ENCODE results near the gene SERPINE1. TPM values are rescaled to one million over a fixed set of nuclear protein-coding genes. Genes with fewer than 3 reads are reported as not detected.

The SERPINE1 gene
- total and polyA plus RNA-seq, 2 of the 13 experiments (the other 11 are each of a cell fraction or from before 2014, with no cell fraction given), result 21.2 to 1,576 TPM

GRCh38 chr7:101138213-101138870 lies 11.4 kb downstream of the SERPINE1 start (continued):
- TF ChIP-seq ARID4A (CRISPR knock-in tag; IDR thresholded peaks at IDR 0.05; ENCODE audit: borderline replicate concordance), result peak; percentile 41; the same call in 1 of the 2 replicates
- no peak for TF ChIP-seq ZNF639 (CRISPR knock-in tag; conservative IDR thresholded peaks at IDR 0.05)
- peak; percentile 65 for TF ChIP-seq MED1 (CRISPR knock-in tag; IDR thresholded peaks at IDR 0.05)
- TF ChIP-seq ZFAT (CRISPR knock-in tag; conservative IDR thresholded peaks at IDR 0.05), result no peak
- TF ChIP-seq ATF6 (CRISPR knock-in tag; conservative IDR thresholded peaks at IDR 0.05), result no peak
- 0 out of 2 replicates have a peak, but pooled peaks have one; percentile 57 for TF ChIP-seq MEIS1 (CRISPR knock-in tag; IDR thresholded peaks at IDR 0.05; ENCODE audit: borderline replicate concordance)
- peak in 1 of 2 experiments; percentile 30; a peak in 1 of 4 replicates for TF ChIP-seq REST (IDR thresholded peaks at IDR 0.05; ENCODE audit: borderline replicate concordance in 1 of 2, low read depth in 1 of 2, low read length in 2 of 2)
- TF ChIP-seq PHF21A (CRISPR knock-in tag; IDR thresholded peaks at IDR 0.05), result no peak
- no peak for TF ChIP-seq NFKB2 (CRISPR knock-in tag; IDR thresholded peaks at IDR 0.05; ENCODE audit: borderline replicate concordance)
- TF ChIP-seq STAT6 (CRISPR knock-in tag; IDR thresholded peaks at IDR 0.05; ENCODE audit: borderline replicate concordance), result no peak
- TF ChIP-seq PRPF4 (IDR thresholded peaks at IDR 0.05; ENCODE audit: low read depth, low read length, poor library complexity, severe bottlenecking), result no peak
- peak; percentile 62; the same call in 1 of the 2 replicates for TF ChIP-seq JUNB (CRISPR knock-in tag; IDR thresholded peaks at IDR 0.05; ENCODE audit: borderline replicate concordance)
- TF ChIP-seq RAD51 (IDR thresholded peaks at IDR 0.05; ENCODE audit: borderline replicate concordance), result no peak

Measured in HepG2 (cell line).